ENCODE measurements around the gene ATAD3B. TPM values are rescaled to one million over a fixed set of nuclear protein-coding genes. Genes with fewer than 3 reads are reported as not detected.

ATAD3B gene
- total and polyA plus RNA-seq, 2 donors (not counting 3 experiments of a cell fraction or from before 2014, with no cell fraction given): 20.5 to 48.2 TPM

GRCh38 chr1:1431845-1432273 is 39.7 kb upstream of the ATAD3B start:
- intact Hi-C loops (cut with micrococcal nuclease) (no loop called here), dilution Hi-C loops (cut with MboI; ENCODE audit: extremely low pct_ligation_motif_present, low sequenced_read_pairs) (no loop called here)
- H3K27me3 ChIP-seq (ENCODE audit: control insufficient read depth in 2 of 2, insufficient read depth in 2 of 2, low read length in 2 of 2): no peaks in the 10 kb centered on the region
- peaks cover 19% of the 10 kb centered on the region for H3K4me1 ChIP-seq (ENCODE audit: control insufficient read depth, extremely low read depth, insufficient read depth, low read length)
- DNase-seq (ENCODE audit: low read depth, low spot score): no peak
- H3K36me3 ChIP-seq (ENCODE audit: control insufficient read depth in 2 of 2, extremely low read depth in 1 of 2, insufficient read depth in 2 of 2, low read length in 2 of 2): no peaks in the 10 kb centered on the region
- TF ChIP-seq GATA2 (IDR thresholded peaks at IDR 0.05; ENCODE audit: insufficient read depth, insufficient read length, low read depth, low read length) (no peak), MYC (IDR thresholded peaks at IDR 0.05; ENCODE audit: low read depth, low read length) (no peak), EZH2 (IDR thresholded peaks at IDR 0.05; ENCODE audit: borderline replicate concordance, low read depth, low read length, severe bottlenecking) (no peak), CTCF (IDR thresholded peaks at IDR 0.05; ENCODE audit: extremely low read depth in 1 of 2, insufficient read depth in 1 of 2, low read depth in 1 of 2, low read length in 2 of 2) (no peak)
- no peak for FAIRE-seq
- H3K27ac ChIP-seq (ENCODE audit: insufficient read depth, low read depth, low read length): no peak overlapping the region
- H3K9me1 ChIP-seq (replicated peaks; ENCODE audit: control insufficient read depth, extremely low read depth, insufficient read depth, low read length): no peaks in the 10 kb centered on the region
- H3K9me3 ChIP-seq (replicated peaks; ENCODE audit: control insufficient read depth, insufficient read depth, low read length): no peaks in the 10 kb centered on the region
- H3K4me3 ChIP-seq (replicated peaks in 1 of 3; ENCODE audit: insufficient read depth in 1 of 3, low read depth in 1 of 3, low read length in 3 of 3): no peak overlapping the region
- no peak overlapping the region for H2AFZ ChIP-seq (ENCODE audit: low read depth, low read length)
- POLR2A ChIA-PET: no interaction called here
- BruUV-seq (replicated peaks): no TSS peak
- CTCF ChIA-PET: interaction anchor here (2.0 kb wide), 1 partner anchor 32 kb away, joined by 11 read pairs; the partner anchor contains the start of gene CCNL2
- H4K20me1 ChIP-seq (replicated peaks; ENCODE audit: control insufficient read depth, extremely low read depth, insufficient read depth, low read length): no peaks in the 10 kb centered on the region
- no peaks in the 10 kb centered on the region for H3K79me2 ChIP-seq (ENCODE audit: control insufficient read depth, insufficient read depth, low read length)
- H3K9ac ChIP-seq (replicated peaks; ENCODE audit: extremely low read depth, insufficient read depth, low read length): no peak overlapping the region
- no peak overlapping the region for H3K4me2 ChIP-seq (ENCODE audit: insufficient read depth, low read length)

- POLR2A ChIA-PET: no interaction called here
- H3K27ac ChIP-seq (ENCODE audit: insufficient read depth, low read depth, low read length): no peak overlapping the region
- TF ChIP-seq MYC (IDR thresholded peaks at IDR 0.05; ENCODE audit: low read depth, low read length) (no peak), FOS (IDR thresholded peaks at IDR 0.05; ENCODE audit: borderline replicate concordance, insufficient read depth, low read length) (no peak), JUN (IDR thresholded peaks at IDR 0.05; ENCODE audit: borderline replicate concordance, insufficient read depth, insufficient read length, low read depth) (no peak), POLR2AphosphoS5 (IDR thresholded peaks at IDR 0.05; ENCODE audit: insufficient read depth, low read depth, low read length) (no peak), POLR2A (IDR thresholded peaks at IDR 0.05; ENCODE audit: low read depth, low read length) (no peak), EZH2 (IDR thresholded peaks at IDR 0.05; ENCODE audit: borderline replicate concordance, low read depth, low read length, severe bottlenecking) (no peak), MAX (IDR thresholded peaks at IDR 0.05; ENCODE audit: insufficient read depth, insufficient read length) (no peak), CTCF (IDR thresholded peaks at IDR 0.05; ENCODE audit: extremely low read depth in 1 of 2, insufficient read depth in 1 of 2, low read depth in 1 of 2, low read length in 2 of 2) (no peak), GATA2 (IDR thresholded peaks at IDR 0.05; ENCODE audit: insufficient read depth, insufficient read length, low read depth, low read length) (no peak)
- FAIRE-seq (no peak), DNase-seq (ENCODE audit: low read depth, low spot score) (no peak)
- no peak overlapping the region for H3K9ac ChIP-seq (replicated peaks; ENCODE audit: extremely low read depth, insufficient read depth, low read length)
- H3K4me3 ChIP-seq (replicated peaks in 1 of 3; ENCODE audit: insufficient read depth in 1 of 3, low read depth in 1 of 3, low read length in 3 of 3): no peak overlapping the region
- intact Hi-C loops (cut with micrococcal nuclease) (no loop called here), dilution Hi-C loops (cut with MboI; ENCODE audit: extremely low pct_ligation_motif_present, low sequenced_read_pairs) (no loop called here)
- H3K79me2 ChIP-seq (ENCODE audit: control insufficient read depth, insufficient read depth, low read length): no peaks in the 10 kb centered on the region
- no peaks in the 10 kb centered on the region for H3K9me3 ChIP-seq (replicated peaks; ENCODE audit: control insufficient read depth, insufficient read depth, low read length)
- CTCF ChIA-PET: no interaction called here
- no TSS peak for BruUV-seq (replicated peaks)
- H3K4me1 ChIP-seq (ENCODE audit: control insufficient read depth, extremely low read depth, insufficient read depth, low read length): peaks cover 19% of the 10 kb centered on the region
- no peaks in the 10 kb centered on the region for H3K9me1 ChIP-seq (replicated peaks; ENCODE audit: control insufficient read depth, extremely low read depth, insufficient read depth, low read length)
- no peaks in the 10 kb centered on the region for H4K20me1 ChIP-seq (replicated peaks; ENCODE audit: control insufficient read depth, extremely low read depth, insufficient read depth, low read length)
- H3K36me3 ChIP-seq (ENCODE audit: control insufficient read depth in 2 of 2, extremely low read depth in 1 of 2, insufficient read depth in 2 of 2, low read length in 2 of 2): no peaks in the 10 kb centered on the region
- no peak overlapping the region for H2AFZ ChIP-seq (ENCODE audit: low read depth, low read length)
- H3K4me2 ChIP-seq (ENCODE audit: insufficient read depth, low read length): no peak overlapping the region
- H3K27me3 ChIP-seq (ENCODE audit: control insufficient read depth in 2 of 2, insufficient read depth in 2 of 2, low read length in 2 of 2): no peaks in the 10 kb centered on the region
Measured at GRCh38 chr1:1432274-1432950, 39.2 kb upstream of the ATAD3B start.
